Activated T-cell treated with anti-CD3 and anti-CD28 coated beads, Interleukin-2, amount 50 U/mL, for 4 hours (primary cell): Measurements from ENCODE around the gene TM9SF4. TPM values are rescaled to one million over a fixed set of nuclear protein-coding genes. Genes with fewer than 3 reads are reported as not detected.

Experiments used
- ATAC-seq, 2 donors: fragments of 200-7000 bp; cut with Tn5 transposase; one replicate each; pipeline ENCODE4 v1.10.0; 2021
- DNase-seq: peaks from one replicate; pipeline ENCODE4 v3.0.0-alpha.2; 2020
- H3K27me3 Mint-ChIP-seq: one replicate; pipeline ENCODE4 v1.8.0; 2021; ENCODE audit warnings: low read depth, mixed read lengths
- H3K36me3 Mint-ChIP-seq: one replicate; pipeline ENCODE4 v1.8.0; 2022; ENCODE audit warnings: mixed read lengths; ENCODE audit not compliant: insufficient read depth
- H3K4me1 Mint-ChIP-seq: one replicate; pipeline ENCODE4 v1.8.0; 2021; ENCODE audit warnings: low read depth, mixed read lengths
- H3K4me3 Mint-ChIP-seq: one replicate; pipeline ENCODE4 v1.8.0; 2021; ENCODE audit warnings: mild to moderate bottlenecking, moderate library complexity, mixed read lengths
- H3K9me3 Mint-ChIP-seq: one replicate; pipeline ENCODE4 v1.8.0; 2021; ENCODE audit warnings: mixed read lengths
- total RNA-seq, 3 donors: library from RNA; stranded (reverse); gene quantifications; one replicate each; pipeline ENCODE4 v1.2.1, GENCODE V29; 2021

TM9SF4 gene
- total RNA-seq, 3 donors from 2014 or later: 43.5 to 48.6 (median 44.4) TPM

GRCh38 chr20:32216179-32217142 lies 106.9 kb downstream of the TM9SF4 start:
- Mint-ChIP-seq H3K27me3 (no peaks in the 10 kb centered on the region), H3K9me3 (no peaks in the 10 kb centered on the region), H3K4me3 (no peak overlapping the region), H3K4me1 (peaks cover 8% of the 10 kb centered on the region), H3K36me3 (peaks cover 46% of the 10 kb centered on the region)
- ATAC-seq: no peak
- no peak for DNase-seq

Other genes starting within 250 kb of the TM9SF4 start
- gene DUSP15, start 239.2 kb upstream of the TM9SF4 start, total RNA-seq: not detected
- gene TTLL9, start 239.1 kb upstream of the TM9SF4 start, total RNA-seq: not detected
- 10 to 100 TPM; 25.5 to 26.5 (median 26.0) TPM for gene PDRG1, start 157.7 kb upstream of the TM9SF4 start, total RNA-seq
- gene XKR7, start 141.6 kb upstream of the TM9SF4 start, total RNA-seq: not detected
- not detected for gene CCM2L, start 99.3 kb upstream of the TM9SF4 start, total RNA-seq
- under 1 TPM in 2 of 3 donors, not detected in 1; 0.13 to 0.46 TPM for gene HCK, start 57.5 kb upstream of the TM9SF4 start, total RNA-seq
- 100 to 1,000 TPM; 140 to 173 (median 151) TPM for gene PLAGL2, start 98.0 kb downstream of the TM9SF4 start, total RNA-seq
- gene POFUT1, start 98.2 kb downstream of the TM9SF4 start, total RNA-seq: 100 to 1,000 TPM in 1 of 3 donors, 10 to 100 TPM in 2; 85.6 to 113 (median 95.7) TPM
- gene KIF3B, start 167.9 kb downstream of the TM9SF4 start, total RNA-seq: 10 to 100 TPM; 69.3 to 90.4 (median 78.9) TPM
- gene ASXL1, start 248.6 kb downstream of the TM9SF4 start, total RNA-seq: 100 to 1,000 TPM; 138 to 194 (median 149) TPM